OCI-LY3 (cell line): Measurements from ENCODE around the gene TRIM7.

Experiments
- H2AFZ ChIP-seq: fragments of 200-600, 300-600 bp; shearing (Covaris generic); 2 replicates; pipeline ENCODE4 v1.6.0; 2014; ENCODE audit warnings: antibody characterized with exemption, low read depth, low read length
- H3K27ac ChIP-seq: fragments of 200-600, 300-600 bp; sonication (generic); 2 replicates; pipeline ENCODE4 v1.5.1; 2014; ENCODE audit warnings: mild to moderate bottlenecking, low read length, moderate library complexity, mixed read lengths
- H3K27me3 ChIP-seq: fragments of 200-600, 300-600 bp; sonication (generic); 2 replicates; pipeline ENCODE4 v1.6.1; 2014; ENCODE audit warnings: low read depth, low read length, mixed read lengths
- H3K36me3 ChIP-seq: fragments of 200-600, 300-600 bp; sonication (generic); replicated peaks from 2 replicates; pipeline ENCODE3; 2014; ENCODE audit warnings: low read depth, low read length, mixed read lengths
- H3K4me1 ChIP-seq: fragments of 300-600, 200-600 bp; sonication (generic); 2 replicates; pipeline ENCODE4 v1.6.1; 2014; ENCODE audit warnings: low read length, mixed read lengths
- H3K4me2 ChIP-seq: fragments of 200-600, 300-600 bp; sonication (generic); 2 replicates; pipeline ENCODE4 v1.6.1; 2014; ENCODE audit warnings: low read length, mixed read lengths
- H3K4me3 ChIP-seq: fragments of 300-600, 200-600 bp; sonication (generic); 2 replicates; pipeline ENCODE4 v1.5.1; 2014; ENCODE audit warnings: antibody characterized with exemption, mild to moderate bottlenecking, low read length, moderate library complexity
- H3K79me2 ChIP-seq: fragments of 300-600, 200-600 bp; shearing (Covaris generic); 2 replicates; pipeline ENCODE4 v1.6.1; 2014; ENCODE audit warnings: mild to moderate bottlenecking, low read length, mixed read lengths
- H3K9ac ChIP-seq: fragments of 300-600, 200-600 bp; shearing (Covaris generic); 2 replicates; pipeline ENCODE4 v1.6.0; 2014; ENCODE audit warnings: mild to moderate bottlenecking, low read length, moderate library complexity
- H3K9me3 ChIP-seq: fragments of 200-600, 300-600 bp; shearing (Covaris generic); 2 replicates; pipeline ENCODE4 v1.6.1; 2014; ENCODE audit warnings: low read length, mixed read lengths; ENCODE audit not compliant: insufficient read depth
- H4K20me1 ChIP-seq: fragments of 200-600, 300-600 bp; sonication (generic); 2 replicates; pipeline ENCODE4 v1.6.1; 2016; ENCODE audit warnings: low read length, mixed read lengths; ENCODE audit not compliant: insufficient read depth
- CTCF ChIP-seq: fragments of 200-600, 300-600 bp; sonication (generic); IDR thresholded peaks from 2 replicates; pipeline ENCODE4 v1.5.1; 2014; ENCODE audit warnings: antibody characterized with exemption, low read length, low read depth
- EZH2phosphoT487 ChIP-seq: fragments of 200-600 bp; shearing (Covaris generic); IDR thresholded peaks from 2 replicates; pipeline ENCODE4 v1.6.1; 2018; ENCODE audit warnings: antibody characterized with exemption, mixed run types, low read depth

The TRIM7 gene

GRCh38 chr5:181167814-181168488 lies 37.0 kb downstream of the TRIM7 start:
- Histone ChIP-seq H3K27me3 (no peaks in the 10 kb centered on the region), H3K9me3 (no peaks in the 10 kb centered on the region), H4K20me1 (no peaks in the 10 kb centered on the region), H3K79me2 (no peaks in the 10 kb centered on the region), H3K36me3 (no peaks in the 10 kb centered on the region), H3K27ac (no peak overlapping the region), H3K4me3 (peak overlapping the region; percentile 74), H3K4me1 (peaks cover 25% of the 10 kb centered on the region), H3K9ac (peak overlapping the region; percentile 66), H3K4me2 (peak overlapping the region; percentile 94), H2AFZ (peak overlapping the region; percentile 72)
- TF ChIP-seq CTCF (peak; percentile 76), EZH2phosphoT487 (no peak)

GRCh38 chr5:181166812-181167733 lies 37.9 kb downstream of the TRIM7 start:
- no peaks in the 10 kb centered on the region for H3K36me3 ChIP-seq
- H3K4me1 ChIP-seq, result peaks cover 26% of the 10 kb centered on the region
- H3K9ac ChIP-seq, result 0 out of 2 replicates have a peak overlapping the region, but pooled peaks have one; percentile 66
- H4K20me1 ChIP-seq, result no peaks in the 10 kb centered on the region
- H3K4me2 ChIP-seq, result peak overlapping the region; percentile 94
- no peaks in the 10 kb centered on the region for H3K27me3 ChIP-seq
- no peak overlapping the region for H2AFZ ChIP-seq
- H3K9me3 ChIP-seq, result no peaks in the 10 kb centered on the region
- H3K79me2 ChIP-seq, result no peaks in the 10 kb centered on the region
- TF ChIP-seq CTCF (no peak), EZH2phosphoT487 (no peak)
- peak overlapping the region; percentile 74 for H3K4me3 ChIP-seq
- H3K27ac ChIP-seq, result no peak overlapping the region

- H3K4me2 ChIP-seq, result peak overlapping the region; percentile 74
- H4K20me1 ChIP-seq, result no peaks in the 10 kb centered on the region
- H3K9me3 ChIP-seq, result no peaks in the 10 kb centered on the region
- no peaks in the 10 kb centered on the region for H3K79me2 ChIP-seq
- H3K27me3 ChIP-seq, result no peaks in the 10 kb centered on the region
- peak overlapping the region; percentile 76 for H3K4me3 ChIP-seq
- H2AFZ ChIP-seq, result no peak overlapping the region
- TF ChIP-seq EZH2phosphoT487 (no peak), CTCF (no peak)
- 0 out of 2 replicates have a peak overlapping the region, but pooled peaks have one; percentile 63 for H3K9ac ChIP-seq
- no peaks in the 10 kb centered on the region for H3K36me3 ChIP-seq
- H3K4me1 ChIP-seq, result peaks cover 38% of the 10 kb centered on the region
- H3K27ac ChIP-seq, result 0 out of 2 replicates have a peak overlapping the region, but pooled peaks have one; percentile 44
Measured at GRCh38 chr5:181164076-181164952, 40.7 kb downstream of the TRIM7 start.
